ENCODE data around the gene LRGUK. TPM values are rescaled to one million over a fixed set of nuclear protein-coding genes. Genes with fewer than 3 reads are reported as not detected.
"Not testable (repeated sequence)": the region's sequence is repeated elsewhere in the genome, so short reads cannot be mapped to it uniquely, and the experiment has no call there.

LRGUK gene
- total RNA-seq, 2 donors from 2014 or later, result 0.79 to 0.95 TPM

DNA sequence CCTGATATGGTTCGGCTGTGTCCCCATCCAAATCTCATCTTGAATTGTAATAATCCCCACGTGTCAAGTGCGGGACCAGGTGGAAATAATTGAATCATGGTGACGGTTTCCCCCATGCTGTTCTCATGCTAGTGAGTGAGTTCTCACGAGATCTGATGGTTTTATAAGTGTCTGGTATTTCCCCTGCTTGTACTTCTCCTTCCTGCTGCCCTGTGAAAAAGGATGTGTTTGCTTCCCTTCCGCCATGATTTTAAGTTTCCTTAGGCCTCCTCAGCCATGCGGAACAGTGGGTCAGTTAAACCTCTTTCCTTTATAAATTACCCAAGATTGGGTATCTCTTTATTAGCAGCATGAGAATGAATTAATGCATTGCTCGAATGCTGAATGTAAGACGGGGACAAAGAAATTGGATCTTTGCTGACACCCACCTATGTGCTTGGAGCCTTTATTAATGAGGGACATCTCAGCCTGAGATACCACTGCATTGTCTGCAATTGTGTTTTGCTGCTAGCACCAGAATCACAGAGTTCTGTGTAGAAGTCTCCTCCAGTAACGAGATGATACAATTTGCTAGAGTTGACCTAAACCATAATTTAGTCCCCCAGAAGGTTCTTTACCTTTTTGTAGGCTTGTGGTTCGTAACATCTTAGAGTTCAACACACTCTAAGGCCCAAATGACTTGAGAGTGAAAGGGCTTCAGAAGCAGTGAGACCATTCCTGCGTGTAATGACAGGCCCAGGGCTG lies 160.9 kb downstream of the LRGUK start:
- DNase-seq (ENCODE audit: low spot score), result no peak
- intact Hi-C loops (cut with DNase I), result no loop called here

DNA sequence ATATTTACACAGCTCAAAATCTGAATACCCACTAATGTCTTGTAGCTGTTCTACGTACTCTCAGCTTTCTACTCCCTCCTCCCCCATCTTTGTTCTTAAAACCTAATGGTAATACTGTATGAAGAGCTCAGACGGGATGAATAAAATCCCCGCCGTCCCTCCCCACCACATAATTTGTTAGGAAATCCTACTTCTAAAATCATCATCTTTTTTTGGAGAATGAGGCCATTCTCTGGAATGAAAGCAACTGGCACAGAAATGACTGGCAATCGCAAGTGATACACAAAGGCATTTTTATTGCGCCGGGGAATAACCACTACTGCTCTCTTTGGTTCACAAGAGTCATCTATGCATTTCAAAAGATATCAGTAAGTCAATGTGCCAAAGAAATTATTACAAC lies 162.3 kb downstream of the LRGUK start:
- intact Hi-C loops (cut with DNase I), result no loop called here
- DNase-seq (ENCODE audit: low spot score), result no peak

DNA sequence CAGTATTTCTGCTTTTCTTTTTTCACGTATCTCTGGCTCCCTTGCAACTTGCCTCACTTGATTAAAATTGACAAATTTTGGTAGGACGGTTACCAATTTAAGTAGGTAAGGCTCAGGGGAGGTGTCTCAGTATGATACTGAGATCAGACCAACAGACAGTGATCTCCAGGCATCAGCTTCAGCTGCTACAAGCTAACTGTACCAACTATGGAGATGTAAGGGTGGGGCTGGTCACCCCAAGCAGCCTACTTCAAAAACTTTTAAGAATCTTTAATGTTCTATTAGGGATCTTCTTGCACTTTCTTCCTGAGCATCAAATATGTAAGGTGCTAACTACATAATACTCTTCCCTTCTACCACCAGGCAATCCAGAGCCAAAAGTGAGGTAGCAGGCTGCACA lies 162.7 kb downstream of the LRGUK start:
- intact Hi-C loops (cut with DNase I), result no loop called here
- no peak for DNase-seq (ENCODE audit: low spot score)

DNA sequence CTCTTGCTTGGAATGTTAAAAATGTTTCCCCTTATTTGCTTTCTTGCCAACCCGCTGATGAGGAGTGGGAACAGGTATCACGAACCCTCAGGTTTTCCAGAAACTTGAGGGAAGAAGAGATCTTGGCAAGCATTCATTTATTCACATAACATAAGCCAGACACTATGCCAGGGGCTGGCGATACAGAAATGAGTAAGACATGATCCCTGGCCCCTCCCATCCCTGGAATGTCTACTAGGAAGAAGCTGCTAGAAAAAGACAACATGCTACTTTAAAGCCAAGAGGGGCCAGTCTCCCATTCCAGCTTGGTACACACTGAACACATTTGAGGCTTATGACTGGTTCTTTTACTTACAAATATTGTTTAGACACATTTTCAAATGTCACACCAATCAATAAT lies 163.1 kb downstream of the LRGUK start:
- intact Hi-C loops (cut with DNase I), result no loop called here
- DNase-seq (ENCODE audit: low spot score), result no peak

DNA sequence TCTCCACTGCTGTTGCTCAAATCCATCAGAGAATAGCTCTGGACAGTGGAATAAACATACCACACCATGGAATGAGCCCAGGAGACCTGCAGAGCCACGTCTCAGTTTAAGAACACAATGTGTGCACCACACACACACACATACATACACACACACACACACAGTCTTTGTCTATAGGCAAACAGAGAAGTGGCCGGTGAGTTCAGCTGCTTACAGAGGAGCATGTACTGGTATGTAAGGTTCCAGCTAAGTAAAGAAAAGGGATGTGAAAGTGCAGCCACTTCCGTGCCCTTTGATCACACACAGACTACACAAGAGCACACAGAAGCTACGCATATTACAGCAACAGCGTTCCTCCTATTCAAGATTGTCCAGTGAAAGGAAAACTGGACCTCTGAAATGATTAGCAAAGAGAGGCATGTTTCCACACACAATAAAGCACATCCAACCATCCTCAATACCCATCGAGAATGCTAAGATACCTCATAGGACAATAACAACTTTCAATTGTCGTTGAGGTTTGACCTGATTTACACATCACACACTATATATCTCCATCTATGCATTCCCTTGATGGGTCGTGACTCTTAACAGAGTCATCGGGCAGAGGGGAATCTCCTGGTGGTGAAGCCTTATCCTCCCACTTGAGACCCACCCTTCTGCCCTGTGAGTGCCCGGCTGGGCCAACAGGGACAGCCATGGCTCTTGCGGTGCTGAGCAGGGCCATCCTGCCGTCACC lies 166.0 kb downstream of the LRGUK start:
- intact Hi-C loops (cut with DNase I), result no loop called here
- no peak for DNase-seq (ENCODE audit: low spot score)

DNA sequence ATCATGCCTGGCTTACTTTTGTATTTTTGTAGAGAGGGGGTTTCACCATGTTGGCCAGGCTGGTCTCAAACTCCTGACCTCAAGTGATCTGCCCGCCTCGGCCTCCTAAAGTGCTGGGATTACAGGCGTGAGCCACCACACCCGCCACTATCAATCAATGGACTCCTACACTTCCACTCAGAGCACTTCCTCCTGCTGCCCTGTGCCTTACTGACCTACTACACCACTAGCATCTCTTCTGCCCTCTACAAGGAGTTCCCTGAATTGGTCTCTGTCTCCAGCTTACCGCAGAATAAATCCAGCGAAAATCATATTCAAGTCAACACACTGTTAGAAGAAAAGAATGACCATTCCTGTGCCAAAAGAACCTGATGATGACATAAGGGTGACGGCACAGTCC lies 168.8 kb downstream of the LRGUK start:
- intact Hi-C loops (cut with DNase I), result not testable (repeated sequence)

DNA sequence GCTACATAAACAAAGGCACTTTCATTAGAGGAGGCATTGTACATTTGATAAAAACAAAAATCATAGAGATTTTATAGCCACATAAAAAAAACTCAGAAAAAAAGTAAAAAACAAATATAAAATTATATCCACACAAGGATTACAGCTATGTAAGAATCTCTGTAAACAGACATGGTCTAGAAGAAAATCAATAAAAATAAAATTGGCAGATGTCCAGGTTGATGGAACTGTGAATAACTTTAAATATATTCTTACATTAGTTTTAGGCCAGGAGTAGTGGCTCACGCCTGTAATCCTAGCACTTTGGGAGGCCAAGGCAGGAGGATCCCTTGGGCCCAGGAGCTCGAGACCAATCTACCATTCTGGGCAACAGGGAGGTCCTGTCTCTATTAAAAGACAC lies 170.3 kb downstream of the LRGUK start:
- intact Hi-C loops (cut with DNase I), result no loop called here
- no peak for DNase-seq (ENCODE audit: low spot score)

More for the DNA sequence above, 168.8 kb downstream of the LRGUK start:
- not testable (repeated sequence) for DNase-seq (ENCODE audit: low spot score)

DNA sequence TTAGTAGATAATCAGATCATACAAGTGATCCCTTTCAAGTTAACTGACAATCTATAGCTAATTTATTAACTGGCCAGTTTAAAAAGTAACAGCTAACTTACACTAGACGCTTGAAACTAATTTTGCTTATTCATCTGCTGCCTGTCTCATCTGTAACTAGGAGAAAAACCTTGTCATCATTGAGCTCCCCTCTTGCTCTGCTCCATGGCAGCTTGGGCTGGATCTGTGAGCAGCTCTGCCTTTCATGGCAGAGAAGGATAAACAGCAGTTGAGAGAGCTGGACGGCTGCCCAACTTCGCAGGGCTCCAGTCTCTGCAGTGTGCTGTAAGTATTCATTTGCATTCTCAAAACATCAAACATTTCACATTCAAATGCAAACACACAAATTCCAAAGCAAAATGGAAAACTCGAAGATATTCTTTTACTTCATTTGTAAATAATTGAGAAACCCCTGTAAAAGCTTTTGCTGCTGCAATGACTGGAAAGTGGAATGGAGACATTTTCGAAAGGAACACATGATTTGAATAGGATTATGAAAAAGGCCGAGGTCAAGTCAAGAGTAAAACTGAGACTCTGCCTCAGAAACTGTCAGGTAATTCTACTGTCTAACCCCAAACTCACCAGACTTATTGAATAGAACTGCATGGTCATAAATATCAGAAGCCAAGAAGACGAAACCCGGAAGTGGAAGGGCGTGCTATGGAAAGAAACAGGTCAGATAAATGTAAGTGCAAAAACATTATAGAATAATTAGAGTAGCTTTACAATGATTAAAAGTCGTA lies 172.0 kb downstream of the LRGUK start:
- DNase-seq (ENCODE audit: low spot score), result no peak

DNA sequence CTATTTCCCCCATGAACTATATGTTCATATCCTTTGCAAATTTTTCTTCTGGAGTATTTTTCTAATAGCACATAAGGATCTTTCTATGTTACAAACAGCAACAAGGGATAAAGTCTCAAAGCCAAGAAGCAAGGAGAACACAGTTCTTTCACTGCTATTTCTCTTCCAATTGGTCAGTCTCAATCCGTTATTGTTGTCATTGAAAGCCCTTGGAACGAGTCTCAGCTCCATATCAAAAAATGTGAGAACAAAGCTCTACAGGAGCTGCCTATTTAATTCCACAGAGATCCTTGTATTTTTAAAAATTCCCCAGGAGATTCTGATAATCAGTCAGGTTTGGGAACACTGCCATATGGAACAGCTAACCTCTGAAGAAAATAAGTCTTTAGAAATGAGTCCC lies 173.8 kb downstream of the LRGUK start:
- intact Hi-C loops (cut with DNase I), result no loop called here
- no peak for DNase-seq (ENCODE audit: low spot score)

More for the DNA sequence above, 172.0 kb downstream of the LRGUK start:
- intact Hi-C loops (cut with DNase I), result no loop called here

DNA sequence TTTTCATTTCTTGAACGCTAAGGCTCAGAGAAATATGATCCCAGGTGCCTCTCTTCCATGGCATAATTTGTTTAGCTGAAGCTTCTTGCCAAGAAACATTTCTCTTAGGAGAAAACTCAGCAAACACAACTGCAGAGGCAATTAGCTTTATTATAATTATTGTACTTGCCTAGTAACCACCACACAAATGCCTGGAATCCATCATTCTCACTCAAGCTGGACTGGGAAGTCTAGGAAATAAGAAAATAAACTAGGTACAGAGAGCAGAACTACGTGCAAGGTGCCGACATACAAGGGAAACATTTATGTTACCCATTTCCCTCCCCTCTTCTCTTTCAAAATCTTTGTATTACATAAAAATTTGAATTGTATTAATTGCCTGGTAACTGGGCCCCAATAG lies 174.5 kb downstream of the LRGUK start:
- DNase-seq (ENCODE audit: low spot score), result no peak
- intact Hi-C loops (cut with DNase I), result no loop called here

DNA sequence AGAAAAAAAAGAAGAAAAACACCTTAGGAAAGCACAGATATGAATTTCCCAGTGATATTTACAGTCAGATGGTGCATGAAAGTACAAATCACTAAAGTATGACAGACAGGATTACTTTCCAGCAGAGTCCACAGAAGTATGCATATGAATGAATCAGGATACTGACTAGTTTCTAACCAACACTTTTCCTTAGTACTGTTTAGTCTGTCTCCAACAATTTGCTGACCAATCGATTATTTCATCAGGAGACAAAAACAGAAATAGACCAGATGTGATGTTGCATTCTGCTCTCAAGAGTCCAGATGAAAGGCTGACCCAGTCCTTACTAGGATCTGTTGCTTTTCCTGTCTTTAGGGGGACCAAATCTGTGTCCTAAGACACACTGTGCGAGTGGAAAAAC lies 175.0 kb downstream of the LRGUK start:
- no peak for DNase-seq (ENCODE audit: low spot score)
- intact Hi-C loops (cut with DNase I), result no loop called here

DNA sequence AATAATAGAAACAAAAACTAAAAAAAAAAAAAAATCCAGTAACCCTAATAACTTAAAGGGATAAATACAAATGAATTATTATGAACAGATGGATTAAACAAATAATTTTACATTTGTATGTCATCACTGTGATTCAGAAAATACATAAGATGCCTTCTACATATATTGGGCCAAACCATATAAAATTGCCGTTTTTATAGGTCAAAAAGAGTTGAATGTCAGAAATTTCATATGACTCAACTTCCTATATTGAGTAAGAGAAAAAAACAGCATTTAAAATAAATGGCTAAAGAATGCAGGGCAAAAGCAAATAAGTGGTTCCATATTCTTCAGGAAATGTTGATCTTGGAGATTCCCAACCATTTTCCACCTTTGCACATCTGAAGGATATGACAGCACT lies 180.2 kb downstream of the LRGUK start:
- no peak for DNase-seq (ENCODE audit: low spot score)
- intact Hi-C loops (cut with DNase I), result no loop called here

DNA sequence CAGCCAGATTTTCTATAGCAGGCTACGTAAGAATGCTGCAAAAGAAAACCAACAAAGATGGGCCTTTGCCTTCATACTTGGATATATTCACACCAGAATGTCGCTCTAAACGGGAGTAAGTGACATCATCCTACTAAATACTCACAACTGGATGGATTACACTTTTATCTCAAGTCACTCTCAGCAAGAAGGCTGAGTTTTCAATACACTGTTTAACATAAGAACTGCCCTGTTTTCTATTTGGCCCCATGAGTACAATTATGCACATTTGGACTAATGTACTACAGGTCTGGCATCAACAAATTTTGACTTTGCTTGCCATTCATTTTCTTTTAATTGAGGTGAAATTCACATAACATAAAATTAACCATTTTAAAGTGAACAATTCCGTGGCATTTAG lies 181.4 kb downstream of the LRGUK start:
- no peak for DNase-seq (ENCODE audit: low spot score)
- intact Hi-C loops (cut with DNase I), result no loop called here

DNA sequence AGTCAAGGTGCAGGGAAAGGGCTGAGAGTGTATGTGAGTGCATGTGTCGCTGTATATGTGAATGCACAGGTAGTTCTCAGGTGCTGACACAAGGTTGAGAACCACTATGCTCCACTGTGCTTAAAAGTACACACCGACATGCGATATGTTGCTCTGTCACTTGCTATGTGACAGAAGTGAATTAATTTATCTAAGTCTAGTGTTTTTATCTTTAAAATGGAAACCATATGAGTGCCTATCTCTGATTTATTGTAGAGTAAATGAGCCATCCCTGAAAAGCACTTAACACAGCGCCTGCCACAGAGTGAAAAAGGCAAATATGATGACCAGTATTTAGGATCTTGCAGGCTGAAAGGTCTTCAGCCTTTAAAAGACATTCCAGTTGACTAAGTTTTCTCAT lies 184.7 kb downstream of the LRGUK start:
- DNase-seq (ENCODE audit: low spot score), result no peak
- intact Hi-C loops (cut with DNase I), result no loop called here

DNA sequence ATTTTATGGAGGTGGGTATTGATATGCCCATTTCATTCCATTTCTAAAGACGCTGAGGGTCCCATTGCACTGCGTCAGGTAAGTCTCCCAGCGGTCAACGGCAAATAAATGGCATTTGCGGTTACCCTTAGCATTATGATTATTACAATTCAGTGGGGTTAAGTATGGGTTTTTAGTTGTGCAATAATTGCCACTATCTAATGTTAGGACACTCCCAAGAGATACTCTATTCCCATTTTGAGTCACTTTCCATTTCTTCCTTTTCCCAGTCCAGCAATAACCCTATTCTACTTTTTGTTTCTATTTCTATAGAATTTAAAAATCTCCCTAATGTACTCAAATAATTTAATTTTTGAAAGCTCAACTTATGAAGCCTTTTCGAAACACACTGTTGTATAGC lies 185.6 kb downstream of the LRGUK start:
- no peak for DNase-seq (ENCODE audit: low spot score)
- intact Hi-C loops (cut with DNase I), result no loop called here

DNA sequence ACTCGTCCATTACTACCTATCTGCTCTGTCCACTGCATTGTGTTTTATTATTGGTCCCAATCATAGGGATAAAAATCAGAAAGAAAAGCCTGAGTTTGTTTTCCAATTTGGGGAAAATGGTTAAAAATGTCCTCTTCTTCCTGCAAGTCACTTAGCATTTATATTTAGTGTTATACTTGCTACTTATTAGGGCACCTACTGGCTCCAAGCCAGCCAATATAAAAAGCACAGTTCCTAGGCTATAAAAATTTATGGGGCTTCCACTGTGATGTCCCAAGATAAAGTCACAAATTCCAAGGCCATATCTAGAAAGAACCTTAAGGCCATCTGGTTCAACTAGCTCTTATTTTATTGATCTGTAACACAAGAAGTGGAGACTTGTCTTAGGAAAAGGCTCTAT lies 186.4 kb downstream of the LRGUK start:
- intact Hi-C loops (cut with DNase I), result no loop called here

More for the DNA sequence above, 186.4 kb downstream of the LRGUK start:
- DNase-seq (ENCODE audit: low spot score), result no peak

Measured in posterior vena cava (tissue), 2 donors.